Naive thymus-derived CD4-positive, alpha-beta T cell (primary cell): Measurements from ENCODE around the gene ZNF473. TPM values are rescaled to one million over a fixed set of nuclear protein-coding genes. Genes with fewer than 3 reads are reported as not detected.
A peak's percentile ranks its signal among the peaks of the same experiment; 100 is the strongest.
"Not testable (repeated sequence)": the region's sequence is repeated elsewhere in the genome, so short reads cannot be mapped to it uniquely, and the experiment has no call there.

Source experiments
- ATAC-seq: fragments of 150-1000 bp; cut with Tn5 transposase; 2 replicates; pipeline ENCODE4 v1.10.0; 2021; ENCODE audit warnings: mild to moderate bottlenecking, moderate library complexity
- CTCF ChIA-PET: fragments of 350-600 bp; sonication (Branson Sonifier 250); formaldehyde crosslinking; loops from one replicate; lab custom pipeline; 2021; ENCODE audit warnings: antibody characterized with exemption; lab: Charles Lee
- POLR2A ChIA-PET: fragments of 350-600 bp; sonication (Branson Sonifier 250); formaldehyde crosslinking; loops from one replicate; lab custom pipeline; 2021; ENCODE audit warnings: antibody characterized with exemption, inconsistent platforms; lab: Charles Lee
- DNase-seq, 9 donors: peaks; one replicate each; pipeline versions ENCODE4 v3.0.0 to v3.0.0-alpha.2; 2020 to 2022; ENCODE audit warnings: mixed read lengths in 1 of 9
- H3K27ac ChIP-seq: one replicate; pipeline ENCODE4 v1.7.0; 2013; ENCODE audit warnings: mild to moderate bottlenecking, low read depth, low read length, moderate library complexity
- H3K27me3 ChIP-seq, 2 donors: one replicate each; pipeline ENCODE4 v1.7.0; 2013; ENCODE audit warnings: low read length in 2 of 2, mild to moderate bottlenecking in 2 of 2, moderate library complexity in 2 of 2; ENCODE audit not compliant: control insufficient read depth in 2 of 2, insufficient read depth in 2 of 2
- H3K36me3 ChIP-seq, 3 experiments: 1 replicate in 2 of 3; 2 replicates in 1 of 3; pipeline ENCODE4 v1.7.0; 2013; ENCODE audit warnings: low read length in 3 of 3, mild to moderate bottlenecking in 3 of 3, moderate library complexity in 1 of 3; ENCODE audit not compliant: insufficient read depth in 3 of 3, control insufficient read depth in 2 of 3
- H3K4me1 ChIP-seq, 2 donors: one replicate each; pipeline ENCODE4 v1.7.0; 2013; ENCODE audit warnings: low read length in 2 of 2, mild to moderate bottlenecking in 2 of 2, moderate library complexity in 1 of 2; ENCODE audit not compliant: control insufficient read depth in 2 of 2, insufficient read depth in 2 of 2
- H3K4me3 ChIP-seq: 2 replicates; pipeline ENCODE4 v1.7.0; 2013; ENCODE audit warnings: mild to moderate bottlenecking, low read length
- H3K9me3 ChIP-seq, 3 experiments: 1 replicate in 2 of 3; 2 replicates in 1 of 3; pipeline ENCODE4 v1.7.0; 2013; ENCODE audit warnings: low read length in 3 of 3; ENCODE audit not compliant: control insufficient read depth in 2 of 3
- H3K27ac Mint-ChIP-seq, 9 donors: one replicate each; pipeline ENCODE4 v1.8.0; 2020 to 2022; ENCODE audit warnings: mixed read lengths in 9 of 9, mild to moderate bottlenecking in 8 of 9, moderate library complexity in 5 of 9, inconsistent platforms in 2 of 9
- H3K27me3 Mint-ChIP-seq, 5 donors: one replicate each; pipeline ENCODE4 v1.8.0; 2021 to 2022; ENCODE audit warnings: mixed read lengths in 5 of 5, mild to moderate bottlenecking in 1 of 5
- H3K36me3 Mint-ChIP-seq, 5 donors: one replicate each; pipeline ENCODE4 v1.8.0; 2020 to 2022; ENCODE audit warnings: mixed read lengths in 5 of 5, mild to moderate bottlenecking in 3 of 5, inconsistent platforms in 1 of 5
- H3K4me1 Mint-ChIP-seq, 7 donors: one replicate each; pipeline ENCODE4 v1.8.0; 2020 to 2022; ENCODE audit warnings: mixed read lengths in 7 of 7, mild to moderate bottlenecking in 3 of 7, inconsistent platforms in 1 of 7
- H3K4me3 Mint-ChIP-seq, 10 donors: one replicate each; pipeline ENCODE4 v1.8.0; 2020 to 2022; ENCODE audit warnings: mild to moderate bottlenecking in 10 of 10, mixed read lengths in 10 of 10, moderate library complexity in 6 of 10, inconsistent platforms in 2 of 10
- H3K9me3 Mint-ChIP-seq, 11 donors: one replicate each; pipeline ENCODE4 v1.8.0; 2020 to 2022; ENCODE audit warnings: mixed read lengths in 11 of 11, mild to moderate bottlenecking in 4 of 11, inconsistent platforms in 1 of 11, moderate library complexity in 1 of 11
- intact Hi-C, 2 donors: fragments of 100-400 bp; cut with micrococcal nuclease; formaldehyde crosslinking; loops; one replicate each; pipeline ENCODE4 v1.15.1; 2023
- polyA plus RNA-seq, 2 donors: library from polyadenylated mRNA; unstranded; fragments of 300-500 nt; fragmentation: Illumina TruSeq; gene quantifications; one replicate each; pipeline ENCODE4 v1.2.3, GENCODE V29; 2021
- total RNA-seq, 6 experiments: library from RNA in 5 of 6; stranded (reverse) in 5 of 6; gene quantifications; 1 replicate in 5 of 6; 2 replicates in 1 of 6; pipeline ENCODE4 v1.2.3 and lab custom pipeline; 2021 to 2026

The ZNF473 gene
- total and polyA plus RNA-seq, 7 experiments from 2014 or later, result 2.8 to 13.9 (median 8.3) TPM

DNA sequence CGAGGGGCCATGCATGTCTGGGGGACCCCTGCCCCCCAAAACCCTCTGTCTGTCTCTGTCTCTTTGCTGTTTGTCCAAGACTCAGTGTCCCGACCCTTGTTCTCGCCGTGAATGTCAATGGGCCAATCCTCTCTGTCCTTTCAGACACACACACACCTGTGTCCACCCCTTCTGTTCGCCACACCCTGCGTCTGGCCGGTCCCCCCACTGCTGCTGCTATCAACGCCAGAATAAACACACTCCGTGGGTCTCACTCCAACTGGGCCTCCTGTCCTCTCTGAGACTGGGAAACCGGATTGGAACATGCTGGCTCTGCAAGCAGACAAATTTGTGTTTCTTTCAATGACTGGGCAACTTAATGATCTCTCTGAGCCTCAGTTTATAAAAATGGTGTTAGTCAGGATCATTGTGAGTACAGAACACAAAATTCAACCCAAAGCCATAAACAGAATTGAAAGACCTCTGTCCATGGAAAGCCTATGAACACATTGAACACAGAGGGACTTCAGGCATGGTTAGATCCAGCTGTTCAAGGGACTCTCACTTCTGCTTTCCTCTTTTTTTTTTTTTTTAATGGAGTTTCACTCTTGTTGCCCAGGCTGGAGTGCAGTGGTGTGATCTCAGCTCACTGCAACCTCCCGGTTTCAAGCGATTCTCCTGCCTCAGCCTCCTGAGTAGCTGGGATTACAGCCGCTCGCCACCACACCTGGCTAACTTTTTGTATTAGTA lies 50.0 kb downstream of the ZNF473 start:
- H3K27me3 ChIP-seq, H3K36me3 ChIP-seq, H3K36me3 Mint-ChIP-seq, H3K27ac ChIP-seq, ATAC-seq, H3K9me3 ChIP-seq, H3K9me3 Mint-ChIP-seq, H3K4me1 ChIP-seq, H3K27ac Mint-ChIP-seq, intact Hi-C loops, DNase-seq, CTCF ChIA-PET, POLR2A ChIA-PET, H3K4me3 Mint-ChIP-seq, H3K4me1 Mint-ChIP-seq, H3K4me3 ChIP-seq: not testable (repeated sequence)
- peaks cover 0 to 13% (median 0%) of the 10 kb centered on the region in 5 donors for H3K27me3 Mint-ChIP-seq

DNA sequence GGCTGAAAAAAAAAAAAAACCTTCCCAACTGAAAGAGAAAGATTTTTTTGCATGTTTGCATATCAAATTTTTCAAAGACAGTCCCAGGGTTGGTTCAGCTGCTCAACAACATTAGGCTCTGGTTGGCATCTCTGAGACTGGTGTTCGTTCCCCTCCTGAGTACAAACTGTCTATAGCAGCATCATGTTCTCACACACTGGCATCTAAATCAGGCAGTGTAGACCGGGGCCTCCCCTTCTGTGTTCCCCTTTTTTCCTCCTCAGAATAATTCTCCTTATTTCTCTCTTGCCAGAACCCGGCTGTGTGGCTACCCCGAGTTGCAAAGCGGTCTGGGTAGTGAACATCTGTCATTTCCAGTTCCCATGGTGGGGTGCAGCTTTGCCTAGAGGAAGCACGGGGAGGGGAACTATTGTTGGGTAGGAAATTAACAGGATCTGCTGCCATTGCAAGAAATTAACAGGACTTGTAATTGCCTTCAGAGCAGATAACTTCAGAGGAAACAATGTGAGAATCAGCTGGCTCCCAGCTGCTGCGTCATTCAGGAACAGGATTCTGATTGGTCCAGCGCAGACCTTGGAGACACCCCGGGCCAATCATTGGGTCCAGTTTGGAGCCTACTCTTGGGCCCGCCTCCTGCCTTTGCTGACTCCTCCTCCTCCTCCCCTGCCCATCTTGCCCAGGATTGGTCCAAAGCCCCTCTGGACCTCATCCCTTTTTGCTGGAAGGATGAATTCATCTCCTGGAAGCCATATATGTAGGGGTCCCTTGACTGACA lies 51.0 kb downstream of the ZNF473 start:
- H3K27ac Mint-ChIP-seq, H3K27me3 ChIP-seq, intact Hi-C loops, DNase-seq, H3K27ac ChIP-seq, H3K4me1 ChIP-seq, CTCF ChIA-PET, POLR2A ChIA-PET, ATAC-seq, H3K4me3 ChIP-seq, H3K9me3 Mint-ChIP-seq, H3K9me3 ChIP-seq, H3K4me3 Mint-ChIP-seq, H3K36me3 Mint-ChIP-seq, H3K4me1 Mint-ChIP-seq, H3K36me3 ChIP-seq: not testable (repeated sequence)
- H3K27me3 Mint-ChIP-seq, result peaks cover 0 to 13% (median 0%) of the 10 kb centered on the region in 5 donors

DNA sequence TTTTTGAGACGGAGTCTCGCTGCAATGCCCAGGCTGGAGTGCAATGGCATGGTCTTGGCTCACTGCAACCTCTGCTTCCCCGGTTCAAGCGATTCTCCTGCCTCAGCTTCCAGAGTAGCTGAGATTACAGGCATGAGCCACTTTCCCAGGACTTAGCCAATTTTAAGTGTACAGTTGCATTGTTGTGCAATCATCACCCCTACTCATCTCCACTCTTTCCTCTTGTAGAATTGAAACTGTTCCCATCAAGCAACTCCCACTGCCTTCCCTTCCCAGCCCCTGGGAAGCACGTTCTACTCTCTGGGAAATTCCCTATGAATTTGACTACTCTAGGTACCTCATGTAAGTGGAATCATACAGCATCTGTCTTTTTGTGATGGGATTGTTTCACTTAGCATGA lies 53.2 kb downstream of the ZNF473 start:
- DNase-seq, H3K36me3 ChIP-seq, H3K4me1 Mint-ChIP-seq, H3K4me3 ChIP-seq, H3K4me3 Mint-ChIP-seq, H3K27ac Mint-ChIP-seq, H3K4me1 ChIP-seq, H3K36me3 Mint-ChIP-seq, H3K9me3 Mint-ChIP-seq, H3K27ac ChIP-seq, H3K27me3 ChIP-seq, ATAC-seq, intact Hi-C loops, H3K9me3 ChIP-seq, POLR2A ChIA-PET, CTCF ChIA-PET: not testable (repeated sequence)
- peaks cover 0 to 12% (median 0%) of the 10 kb centered on the region in 5 donors for H3K27me3 Mint-ChIP-seq

DNA sequence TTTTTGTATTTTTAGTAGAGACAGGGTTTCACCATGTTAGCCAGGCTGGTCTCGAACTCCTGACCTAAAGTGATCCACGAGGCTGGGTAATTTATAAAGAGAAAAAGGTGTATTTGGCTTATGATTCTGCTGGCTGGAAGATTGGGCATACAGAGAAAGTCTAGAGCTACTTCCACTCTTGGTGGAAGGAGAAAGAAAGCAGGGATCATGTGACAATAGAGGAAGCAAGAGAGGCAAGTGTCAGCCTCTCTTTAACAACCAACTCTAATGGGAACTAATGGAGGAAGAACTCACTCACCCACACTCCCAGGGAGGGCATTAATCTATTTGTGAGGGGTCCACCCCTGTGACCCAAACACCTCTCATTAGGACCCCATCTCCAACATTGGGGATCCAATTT lies 58.6 kb downstream of the ZNF473 start:
- H3K36me3 ChIP-seq, H3K4me3 ChIP-seq, H3K27ac ChIP-seq, H3K36me3 Mint-ChIP-seq, CTCF ChIA-PET, H3K9me3 ChIP-seq, H3K27me3 ChIP-seq, H3K4me1 Mint-ChIP-seq, ATAC-seq, H3K4me1 ChIP-seq, POLR2A ChIA-PET, H3K4me3 Mint-ChIP-seq, intact Hi-C loops, H3K27ac Mint-ChIP-seq, DNase-seq: not testable (repeated sequence)
- Mint-ChIP-seq H3K9me3 (peaks cover 0 to 14% (median 2%) of the 10 kb centered on the region in 11 donors), H3K27me3 (peaks cover 0 to 11% (median 0%) of the 10 kb centered on the region in 5 donors)

DNA sequence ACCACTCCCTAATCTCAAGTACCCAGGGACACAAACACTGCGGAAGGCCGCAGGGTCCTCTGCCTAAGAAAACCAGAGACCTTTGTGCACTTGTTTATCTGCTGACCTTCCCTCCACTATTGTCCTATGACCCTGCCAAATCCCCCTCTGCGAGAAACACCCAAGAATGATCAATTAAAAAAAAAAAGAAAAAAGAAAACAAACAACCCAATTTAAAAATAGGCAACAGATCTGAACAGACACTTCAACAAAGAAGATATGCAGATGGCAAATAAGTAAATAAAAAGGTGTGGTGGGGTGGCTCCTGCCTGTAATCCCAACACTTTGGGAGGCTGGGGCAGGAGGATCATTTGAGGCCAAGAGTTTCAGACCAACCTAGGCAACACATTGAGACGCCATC lies 61.3 kb downstream of the ZNF473 start:
- H3K4me1 ChIP-seq, H3K27ac ChIP-seq, DNase-seq, ATAC-seq, intact Hi-C loops, H3K4me3 ChIP-seq, H3K4me1 Mint-ChIP-seq, POLR2A ChIA-PET, H3K4me3 Mint-ChIP-seq, H3K36me3 ChIP-seq, H3K27me3 ChIP-seq, H3K27ac Mint-ChIP-seq, H3K9me3 ChIP-seq, CTCF ChIA-PET, H3K36me3 Mint-ChIP-seq: not testable (repeated sequence)
- H3K27me3 Mint-ChIP-seq, result peaks cover 0 to 11% (median 0%) of the 10 kb centered on the region in 5 donors
- H3K9me3 Mint-ChIP-seq, result peaks cover 0 to 14% (median 2%) of the 10 kb centered on the region in 11 donors

DNA sequence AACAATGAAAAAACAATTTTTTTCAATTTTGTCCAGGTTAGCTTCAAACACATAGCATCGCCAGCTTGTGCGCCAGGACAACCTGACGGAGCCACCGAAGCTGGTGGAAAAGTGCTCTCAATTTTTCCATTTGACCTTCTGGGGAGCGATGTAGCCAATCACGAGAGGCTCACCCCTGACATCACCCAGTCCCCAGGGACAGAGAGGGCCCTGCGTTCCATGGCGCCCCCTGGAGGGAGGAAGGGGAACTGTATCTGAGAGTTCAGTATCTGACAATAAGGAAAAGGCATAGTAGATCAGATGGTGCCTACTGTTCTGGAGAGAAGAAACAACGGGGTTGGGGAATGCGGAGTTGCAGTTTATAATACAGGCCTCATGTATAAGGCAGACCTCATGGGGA lies 64.9 kb downstream of the ZNF473 start:
- H3K27me3 ChIP-seq, H3K4me1 Mint-ChIP-seq, H3K4me1 ChIP-seq, H3K27me3 Mint-ChIP-seq, H3K27ac ChIP-seq, H3K9me3 ChIP-seq, H3K36me3 Mint-ChIP-seq, intact Hi-C loops, H3K36me3 ChIP-seq, CTCF ChIA-PET, H3K9me3 Mint-ChIP-seq, ATAC-seq, POLR2A ChIA-PET, H3K27ac Mint-ChIP-seq, H3K4me3 ChIP-seq, H3K4me3 Mint-ChIP-seq: not testable (repeated sequence)
- peak in 3 of 9 donors; percentile 11 to 33 (median 21) for DNase-seq

DNA sequence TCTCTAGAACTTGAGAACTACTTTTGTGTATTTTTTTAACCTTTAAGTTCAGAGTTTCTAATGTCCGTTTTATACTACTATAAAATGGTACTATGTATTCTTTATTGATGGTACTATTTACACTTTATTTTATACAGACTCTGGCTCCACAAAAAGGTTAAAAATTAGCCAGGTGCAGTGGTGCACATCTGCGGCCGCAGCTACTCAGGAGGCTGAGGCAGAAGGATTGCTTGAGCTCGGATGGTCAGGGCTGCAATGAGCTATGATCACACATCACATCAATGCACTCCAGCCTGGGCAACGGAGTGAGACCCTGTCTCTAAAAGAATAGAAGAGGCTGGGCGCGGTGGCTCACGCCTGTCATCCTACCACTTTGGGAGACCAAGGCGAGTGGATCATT lies 66.0 kb downstream of the ZNF473 start:
- H3K27me3 ChIP-seq, H3K4me3 ChIP-seq, H3K36me3 Mint-ChIP-seq, H3K36me3 ChIP-seq, CTCF ChIA-PET, intact Hi-C loops, POLR2A ChIA-PET, H3K9me3 ChIP-seq, H3K4me1 Mint-ChIP-seq, H3K9me3 Mint-ChIP-seq, H3K27ac Mint-ChIP-seq, ATAC-seq, H3K4me3 Mint-ChIP-seq, H3K27me3 Mint-ChIP-seq, H3K27ac ChIP-seq, H3K4me1 ChIP-seq, DNase-seq: not testable (repeated sequence)
